ENCODE measurements around the gene CELF2.

CELF2 gene

GRCh38 chr10:11138314-11139033 lies 120.8 kb downstream of the CELF2 start:
- Histone ChIP-seq H3K79me2 (no peaks in the 10 kb centered on the region), H3K27ac (no peak overlapping the region), H3K4me2 (ENCODE audit: low read length) (no peak overlapping the region), H3K9me3 (ENCODE audit: control insufficient read depth, low read length) (no peaks in the 10 kb centered on the region), H3K27me3 (ENCODE audit: control insufficient read depth, insufficient read depth, low read length) (no peaks in the 10 kb centered on the region), H3K4me1 (no peaks in the 10 kb centered on the region), H3K36me3 (ENCODE audit: control insufficient read depth, insufficient read depth, low read length) (no peaks in the 10 kb centered on the region), H3K9ac (no peak overlapping the region), H2AFZ (no peak overlapping the region), H3K4me3 (ENCODE audit: low read depth, low read length) (no peak overlapping the region)
- no peak for TF ChIP-seq CTCF (IDR thresholded peaks at IDR 0.05)

GRCh38 chr10:11140963-11141362 lies 123.3 kb downstream of the CELF2 start:
- no peak overlapping the region for H3K27ac ChIP-seq
- H3K36me3 ChIP-seq (ENCODE audit: control insufficient read depth, insufficient read depth, low read length) = no peaks in the 10 kb centered on the region
- H3K9me3 ChIP-seq (ENCODE audit: control insufficient read depth, low read length) = no peaks in the 10 kb centered on the region
- no peaks in the 10 kb centered on the region for H3K4me1 ChIP-seq
- H3K4me2 ChIP-seq (ENCODE audit: low read length) = no peak overlapping the region
- no peak overlapping the region for H3K9ac ChIP-seq
- no peak overlapping the region for H2AFZ ChIP-seq
- H3K4me3 ChIP-seq (ENCODE audit: low read depth, low read length) = no peak overlapping the region
- no peak for TF ChIP-seq CTCF (IDR thresholded peaks at IDR 0.05)
- H3K27me3 ChIP-seq (ENCODE audit: control insufficient read depth, insufficient read depth, low read length) = no peaks in the 10 kb centered on the region
- no peaks in the 10 kb centered on the region for H3K79me2 ChIP-seq

DNA sequence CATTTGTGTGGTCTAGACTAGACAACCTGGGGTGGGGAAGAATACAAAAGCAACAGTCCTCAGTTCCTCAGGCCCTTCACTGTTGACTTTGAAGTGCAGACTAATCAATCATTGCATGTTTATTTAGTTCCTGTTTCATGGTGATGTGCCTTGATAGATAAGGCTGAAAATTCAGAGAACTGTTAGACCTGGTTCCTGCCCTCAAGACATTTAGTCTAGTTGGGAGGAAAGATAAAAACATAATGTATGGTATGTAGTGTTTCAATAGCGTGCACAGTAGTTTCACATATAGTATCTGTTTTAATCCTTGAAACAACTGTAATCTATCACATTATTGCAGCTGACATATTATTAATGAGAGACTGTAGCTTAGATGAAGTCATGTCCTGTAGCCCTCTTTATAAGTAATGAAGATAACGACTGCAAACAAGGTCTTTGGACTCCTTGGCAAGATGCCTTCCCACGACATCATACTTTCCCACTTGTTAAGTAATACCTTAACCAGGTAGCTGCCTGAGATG lies 124.0 kb downstream of the CELF2 start:
- Histone ChIP-seq H3K27me3 (ENCODE audit: control insufficient read depth, insufficient read depth, low read length) (no peaks in the 10 kb centered on the region), H2AFZ (no peak overlapping the region), H3K4me1 (no peaks in the 10 kb centered on the region), H3K36me3 (ENCODE audit: control insufficient read depth, insufficient read depth, low read length) (no peaks in the 10 kb centered on the region), H3K4me3 (ENCODE audit: low read depth, low read length) (no peak overlapping the region), H3K9ac (no peak overlapping the region), H3K79me2 (no peaks in the 10 kb centered on the region), H3K27ac (no peak overlapping the region), H3K4me2 (ENCODE audit: low read length) (no peak overlapping the region), H3K9me3 (ENCODE audit: control insufficient read depth, low read length) (no peaks in the 10 kb centered on the region)
- TF ChIP-seq CTCF (IDR thresholded peaks at IDR 0.05) = no peak

DNA sequence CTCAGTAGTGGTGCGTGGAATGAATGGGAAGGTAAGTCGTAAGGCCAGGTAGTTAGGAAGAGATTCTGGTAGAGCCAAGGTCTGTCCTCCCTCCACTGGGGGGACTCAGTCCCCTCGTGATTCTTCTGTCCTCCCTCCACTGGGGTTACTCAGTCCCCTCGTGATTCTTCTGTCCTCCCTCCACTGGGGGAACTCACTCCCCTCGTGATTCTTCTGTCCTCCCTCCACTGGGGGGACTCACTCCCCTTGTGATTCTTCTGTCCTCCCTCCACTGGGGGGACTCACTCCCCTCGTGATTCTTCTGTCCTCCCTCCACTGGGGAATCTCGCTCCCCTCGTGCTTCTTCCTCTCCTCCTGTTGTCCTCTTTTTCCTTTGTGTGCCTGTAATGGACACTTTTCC lies 125.1 kb downstream of the CELF2 start:
- Histone ChIP-seq H3K27me3 (ENCODE audit: control insufficient read depth, insufficient read depth, low read length) (no peaks in the 10 kb centered on the region), H3K27ac (no peak overlapping the region), H3K9me3 (ENCODE audit: control insufficient read depth, low read length) (no peaks in the 10 kb centered on the region), H2AFZ (no peak overlapping the region), H3K9ac (no peak overlapping the region), H3K36me3 (ENCODE audit: control insufficient read depth, insufficient read depth, low read length) (no peaks in the 10 kb centered on the region), H3K79me2 (no peaks in the 10 kb centered on the region), H3K4me1 (no peaks in the 10 kb centered on the region), H3K4me2 (ENCODE audit: low read length) (no peak overlapping the region), H3K4me3 (ENCODE audit: low read depth, low read length) (no peak overlapping the region)
- TF ChIP-seq CTCF (IDR thresholded peaks at IDR 0.05) = no peak

DNA sequence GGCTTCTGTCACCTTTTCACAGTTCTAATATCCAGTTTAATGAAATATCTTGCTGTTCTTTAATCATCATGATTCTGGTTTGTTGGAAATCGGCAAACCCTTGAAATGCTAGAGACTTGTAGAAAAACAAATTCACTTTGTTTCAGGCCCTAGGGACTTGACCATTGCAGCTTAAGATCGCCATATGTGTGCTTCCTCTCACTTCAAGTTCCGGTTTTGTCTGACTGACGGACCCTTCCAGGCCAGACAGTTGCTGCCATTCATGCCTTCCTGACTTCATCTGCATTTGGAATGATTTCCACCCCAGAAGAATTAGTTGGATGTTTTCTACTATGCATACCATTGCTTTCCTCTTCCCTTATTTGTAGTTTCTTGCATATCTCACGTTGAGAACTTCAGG lies 125.6 kb downstream of the CELF2 start:
- Histone ChIP-seq H3K4me2 (ENCODE audit: low read length) (no peak overlapping the region), H3K4me3 (ENCODE audit: low read depth, low read length) (no peak overlapping the region), H3K9ac (no peak overlapping the region), H3K79me2 (no peaks in the 10 kb centered on the region), H3K27me3 (ENCODE audit: control insufficient read depth, insufficient read depth, low read length) (no peaks in the 10 kb centered on the region), H3K9me3 (ENCODE audit: control insufficient read depth, low read length) (no peaks in the 10 kb centered on the region), H3K27ac (no peak overlapping the region), H3K36me3 (ENCODE audit: control insufficient read depth, insufficient read depth, low read length) (no peaks in the 10 kb centered on the region), H3K4me1 (no peaks in the 10 kb centered on the region), H2AFZ (no peak overlapping the region)
- TF ChIP-seq CTCF (IDR thresholded peaks at IDR 0.05) = no peak

All from parathyroid adenoma (tissue), 2 donors.